Upper lobe of right lung (tissue), 1 donor: Measurements from ENCODE around the gene CCNQ. TPM values are rescaled to one million over a fixed set of nuclear protein-coding genes. Genes with fewer than 3 reads are reported as not detected.

Experiments
- ATAC-seq: fragments of 200-7000 bp; cut with Tn5 transposase; one replicate; pipeline ENCODE4 v1.9.1; 2020; ENCODE audit warnings: mild to moderate bottlenecking, moderate library complexity
- DNase-seq: peaks from one replicate; pipeline ENCODE4 v3.0.0-alpha.2; 2020
- H3K27ac ChIP-seq: fragments of 200-600 bp; one replicate; pipeline ENCODE4 v1.8.0; 2022
- H3K27me3 ChIP-seq: fragments of 200-600 bp; one replicate; pipeline ENCODE4 v1.8.0; 2022; ENCODE audit warnings: mild to moderate bottlenecking
- H3K36me3 ChIP-seq: fragments of 200-600 bp; one replicate; pipeline ENCODE4 v1.8.0; 2022
- H3K4me1 ChIP-seq: fragments of 200-600 bp; one replicate; pipeline ENCODE4 v1.8.0; 2022
- H3K4me3 ChIP-seq: fragments of 200-600 bp; one replicate; pipeline ENCODE4 v1.8.0; 2022; ENCODE audit warnings: mild to moderate bottlenecking
- H3K9me3 ChIP-seq: fragments of 200-600 bp; one replicate; pipeline ENCODE4 v1.8.0; 2022
- CTCF ChIP-seq: fragments of 200-600 bp; IDR thresholded peaks from one replicate; pipeline ENCODE4 v1.8.0; 2022; ENCODE audit warnings: antibody characterized with exemption
- intact Hi-C: fragments of 100-400 bp; cut with DNase I; formaldehyde crosslinking; loops from one replicate; pipeline ENCODE4 v1.11.0; 2022
- total RNA-seq: library from RNA; stranded (reverse); fragmentation: NEBNext Ultra II Directional; extraction: Animal tissue kit (Norgen Biotek cat#: 25700); gene quantifications from one replicate; pipeline ENCODE4 v1.2.1, GENCODE V29; 2021
- donor health status: DM: no; HTN: yes; CAD: no; lungs with severe emphysema.

The CCNQ gene
- total RNA-seq, 1 donor from 2014 or later: 18.9 TPM

GRCh38 chrX:153640736-153641575 is 42.0 kb upstream of the CCNQ start:
- Histone ChIP-seq H3K4me1 (peaks cover 5% of the 10 kb centered on the region), H3K9me3 (no peaks in the 10 kb centered on the region), H3K4me3 (no peak overlapping the region), H3K27ac (no peak overlapping the region), H3K36me3 (no peaks in the 10 kb centered on the region), H3K27me3 (peaks cover 14% of the 10 kb centered on the region)
- intact Hi-C loops: no loop called here
- DNase-seq: no peak
- TF ChIP-seq CTCF: no peak
- ATAC-seq: no peak

- no peak for TF ChIP-seq CTCF
- H3K4me3 ChIP-seq: no peak overlapping the region
- ATAC-seq (no peak), DNase-seq (no peak)
- no peaks in the 10 kb centered on the region for H3K9me3 ChIP-seq
- peaks cover 5% of the 10 kb centered on the region for H3K4me1 ChIP-seq
- H3K36me3 ChIP-seq: no peaks in the 10 kb centered on the region
- intact Hi-C loops: no loop called here
- no peak overlapping the region for H3K27ac ChIP-seq
- peaks cover 14% of the 10 kb centered on the region for H3K27me3 ChIP-seq
Measured at GRCh38 chrX:153640045-153640686, 41.2 kb upstream of the CCNQ start.

GRCh38 chrX:153639177-153640044 is 40.5 kb upstream of the CCNQ start:
- no peak for DNase-seq
- H3K4me3 ChIP-seq: no peak overlapping the region
- H3K4me1 ChIP-seq: peaks cover 5% of the 10 kb centered on the region
- no peak for TF ChIP-seq CTCF
- no peaks in the 10 kb centered on the region for H3K36me3 ChIP-seq
- H3K27ac ChIP-seq: no peak overlapping the region
- no peaks in the 10 kb centered on the region for H3K9me3 ChIP-seq
- peaks cover 14% of the 10 kb centered on the region for H3K27me3 ChIP-seq
- no peak for ATAC-seq
- intact Hi-C loops: no loop called here

GRCh38 chrX:153638436-153639176 is 39.7 kb upstream of the CCNQ start:
- no peaks in the 10 kb centered on the region for H3K36me3 ChIP-seq
- H3K4me1 ChIP-seq: peaks cover 3% of the 10 kb centered on the region
- H3K27me3 ChIP-seq: peaks cover 14% of the 10 kb centered on the region
- H3K27ac ChIP-seq: no peak overlapping the region
- intact Hi-C loops: no loop called here
- no peak for DNase-seq
- no peak for TF ChIP-seq CTCF
- H3K4me3 ChIP-seq: no peak overlapping the region
- no peaks in the 10 kb centered on the region for H3K9me3 ChIP-seq
- ATAC-seq: no peak

- DNase-seq (no peak), ATAC-seq (no peak)
- H3K27me3 ChIP-seq: peaks cover 14% of the 10 kb centered on the region
Measured at GRCh38 chrX:153638041-153638371, 39.1 kb upstream of the CCNQ start.

More at GRCh38 chrX:153638041-153638371, 39.1 kb upstream of the CCNQ start:
- Histone ChIP-seq H3K36me3 (no peaks in the 10 kb centered on the region), H3K9me3 (no peaks in the 10 kb centered on the region), H3K4me1 (no peaks in the 10 kb centered on the region), H3K4me3 (no peak overlapping the region), H3K27ac (no peak overlapping the region)
- no peak for TF ChIP-seq CTCF
- intact Hi-C loops: no loop called here
